Occipital lobe (tissue), 2 donors: Measurements from ENCODE around the gene SEC14L1. TPM values are rescaled to one million over a fixed set of nuclear protein-coding genes. Genes with fewer than 3 reads are reported as not detected.
"Not testable (repeated sequence)": the region's sequence is repeated elsewhere in the genome, so short reads cannot be mapped to it uniquely, and the experiment has no call there.

ENCODE experiments used
- DNase-seq: peaks from one replicate; lab custom pipeline; 2025; lab: John Stamatoyannopoulos, UW
- total RNA-seq: library from RNA; depleted of rRNA; stranded (reverse); fragments of >200 nt; gene quantifications from one replicate; pipeline ENCODE4 v1.2.3, GENCODE V29; 2014

The SEC14L1 gene
- total RNA-seq, 1 donor from 2014 or later: 66.9 TPM

GRCh38 chr17:77140166-77140877 is 447 bp upstream of the SEC14L1 start:
- DNase-seq: peak; percentile 98

- DNase-seq: no peak
Observed at GRCh38 chr17:77141846-77142449, 1.2 kb downstream of the SEC14L1 start.

GRCh38 chr17:77142689-77143088 is 1.9 kb downstream of the SEC14L1 start:
- DNase-seq: no peak

GRCh38 chr17:77143306-77143705 is 2.5 kb downstream of the SEC14L1 start:
- no peak for DNase-seq

- no peak for DNase-seq
Observed at GRCh38 chr17:77144227-77144626, 3.5 kb downstream of the SEC14L1 start.

- DNase-seq: no peak
Observed at GRCh38 chr17:77145224-77145611, 4.4 kb downstream of the SEC14L1 start.

GRCh38 chr17:77145612-77146245 is 5.0 kb downstream of the SEC14L1 start:
- DNase-seq: peak; percentile 61

GRCh38 chr17:77146246-77146632 is 5.5 kb downstream of the SEC14L1 start:
- no peak for DNase-seq

GRCh38 chr17:77146882-77147281 is 6.1 kb downstream of the SEC14L1 start:
- no peak for DNase-seq

- DNase-seq: no peak
Observed at GRCh38 chr17:77147357-77147801, 6.6 kb downstream of the SEC14L1 start.

GRCh38 chr17:77148077-77148939 is 7.5 kb downstream of the SEC14L1 start:
- DNase-seq: no peak

- DNase-seq: no peak
Observed at GRCh38 chr17:77148940-77149510, 8.3 kb downstream of the SEC14L1 start.

- no peak for DNase-seq
Observed at GRCh38 chr17:77150196-77150595, 9.4 kb downstream of the SEC14L1 start.

GRCh38 chr17:77151186-77151585 is 10.4 kb downstream of the SEC14L1 start:
- no peak for DNase-seq

GRCh38 chr17:77152056-77152455 is 11.3 kb downstream of the SEC14L1 start:
- not testable (repeated sequence) for DNase-seq

GRCh38 chr17:77153472-77153871 is 12.7 kb downstream of the SEC14L1 start:
- DNase-seq: no peak

- no peak for DNase-seq
Observed at GRCh38 chr17:77153999-77154586, 13.3 kb downstream of the SEC14L1 start.

- no peak for DNase-seq
Observed at GRCh38 chr17:77155125-77155524, 14.4 kb downstream of the SEC14L1 start.

- not testable (repeated sequence) for DNase-seq
Observed at GRCh38 chr17:77157766-77158165, 17.0 kb downstream of the SEC14L1 start.

GRCh38 chr17:77160091-77160874 is 19.5 kb downstream of the SEC14L1 start:
- DNase-seq: no peak
